NCI-H1436 (cell line): Measurements from ENCODE around the gene CDK9.
"Not testable (repeated sequence)": the region's sequence is repeated elsewhere in the genome, so short reads cannot be mapped to it uniquely, and the experiment has no call there.

Experiments used
- DNase-seq: peaks from one replicate; lab custom pipeline; 2025; lab: John Stamatoyannopoulos, UW

CDK9 gene

GRCh38 chr9:127826253-127826913, 40.5 kb downstream of the CDK9 start:
- DNase-seq = no peak

GRCh38 chr9:127828262-127829031, 42.6 kb downstream of the CDK9 start:
- peak; percentile 45 for DNase-seq

GRCh38 chr9:127829205-127829906, 43.5 kb downstream of the CDK9 start:
- DNase-seq = no peak

- DNase-seq = no peak
These were observed 46.4 kb downstream of the CDK9 start for GRCh38 chr9:127832248-127832647.

GRCh38 chr9:127833555-127833954, 47.7 kb downstream of the CDK9 start:
- no peak for DNase-seq

- DNase-seq = no peak
These were observed 50.2 kb downstream of the CDK9 start for GRCh38 chr9:127835991-127836516.

GRCh38 chr9:127836561-127836960, 50.7 kb downstream of the CDK9 start:
- not testable (repeated sequence) for DNase-seq

GRCh38 chr9:127837346-127837745, 51.5 kb downstream of the CDK9 start:
- no peak for DNase-seq

GRCh38 chr9:127838375-127839078, 52.7 kb downstream of the CDK9 start:
- no peak for DNase-seq
